ENCODE results near the gene NFIX.

The NFIX gene

DNA sequence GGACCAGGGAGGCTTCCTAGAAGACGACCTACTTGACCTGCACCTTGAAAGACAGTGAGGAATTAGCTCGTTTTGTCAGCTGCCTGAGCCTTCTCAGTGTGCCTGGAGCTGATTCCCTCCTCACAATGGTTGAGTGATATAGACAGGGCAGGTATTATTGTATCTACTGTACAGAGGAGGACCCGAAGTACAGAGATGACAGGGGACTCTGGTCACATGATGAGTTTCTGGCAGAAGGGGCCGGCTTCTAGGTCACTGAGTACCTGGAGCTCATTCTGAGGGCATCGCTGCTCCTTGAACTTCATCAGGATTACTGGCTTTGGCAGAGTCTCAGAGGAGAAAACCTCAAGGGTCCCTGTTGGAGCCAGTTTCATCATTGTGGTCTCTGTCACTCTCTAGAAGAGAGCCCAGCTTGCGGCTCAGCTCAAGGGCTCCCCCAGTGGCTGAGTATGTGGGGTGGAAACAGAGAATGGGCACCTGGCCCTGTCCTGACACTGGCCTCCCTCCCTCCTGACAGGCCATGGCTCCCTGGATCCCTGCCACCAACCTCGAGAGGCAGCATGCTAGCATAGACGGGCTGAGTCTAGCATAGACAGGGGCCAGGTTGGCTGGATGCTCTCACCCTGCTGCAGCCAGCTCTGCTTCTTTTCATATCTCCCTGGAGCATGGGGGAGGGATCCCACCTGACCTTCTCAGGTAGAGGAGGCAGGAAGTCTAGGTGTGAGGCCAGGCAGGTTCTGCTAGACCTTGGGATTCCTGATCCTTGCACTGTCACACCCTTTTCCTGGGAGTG, 38.7 kb downstream of the NFIX start:
- no peaks in the 10 kb centered on the region for H3K9me3 ChIP-seq (ENCODE audit: insufficient read depth, low read length, severe bottlenecking)
- ATAC-seq (ENCODE audit: insufficient read depth, low read depth) (peak; percentile 89), DNase-seq (peak; percentile 57)
- no peak overlapping the region for H3K9ac ChIP-seq (ENCODE audit: low read depth, low read length)
- H3K4me2 ChIP-seq (ENCODE audit: insufficient read depth, low read length): no peak overlapping the region
- no peak overlapping the region for H3K4me3 ChIP-seq (ENCODE audit: low read depth in 1 of 2, low read length in 2 of 2)
- H3K27ac ChIP-seq (ENCODE audit: low read length): no peak overlapping the region
- H2AFZ ChIP-seq (ENCODE audit: low read depth, low read length): no peak overlapping the region
- H3K36me3 ChIP-seq (ENCODE audit: insufficient read depth, low read length): no peaks in the 10 kb centered on the region
- TF ChIP-seq EZH2 (IDR thresholded peaks at IDR 0.05; ENCODE audit: borderline replicate concordance, low read depth, low read length, severe bottlenecking): no peak
- TF ChIP-seq, protein P1, sequence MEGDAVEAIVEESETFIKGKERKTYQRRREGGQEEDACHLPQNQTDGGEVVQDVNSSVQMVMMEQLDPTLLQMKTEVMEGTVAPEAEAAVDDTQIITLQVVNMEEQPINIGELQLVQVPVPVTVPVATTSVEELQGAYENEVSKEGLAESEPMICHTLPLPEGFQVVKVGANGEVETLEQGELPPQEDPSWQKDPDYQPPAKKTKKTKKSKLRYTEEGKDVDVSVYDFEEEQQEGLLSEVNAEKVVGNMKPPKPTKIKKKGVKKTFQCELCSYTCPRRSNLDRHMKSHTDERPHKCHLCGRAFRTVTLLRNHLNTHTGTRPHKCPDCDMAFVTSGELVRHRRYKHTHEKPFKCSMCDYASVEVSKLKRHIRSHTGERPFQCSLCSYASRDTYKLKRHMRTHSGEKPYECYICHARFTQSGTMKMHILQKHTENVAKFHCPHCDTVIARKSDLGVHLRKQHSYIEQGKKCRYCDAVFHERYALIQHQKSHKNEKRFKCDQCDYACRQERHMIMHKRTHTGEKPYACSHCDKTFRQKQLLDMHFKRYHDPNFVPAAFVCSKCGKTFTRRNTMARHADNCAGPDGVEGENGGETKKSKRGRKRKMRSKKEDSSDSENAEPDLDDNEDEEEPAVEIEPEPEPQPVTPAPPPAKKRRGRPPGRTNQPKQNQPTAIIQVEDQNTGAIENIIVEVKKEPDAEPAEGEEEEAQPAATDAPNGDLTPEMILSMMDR (IDR thresholded peaks at IDR 0.05; ENCODE audit: borderline replicate concordance, extremely low read depth, low read length, poor library complexity, severe bottlenecking): peak; percentile 69
- H3K79me2 ChIP-seq (ENCODE audit: insufficient read depth, low read length): no peaks in the 10 kb centered on the region
- H4K20me1 ChIP-seq (ENCODE audit: insufficient read depth, low read length): peaks cover 3% of the 10 kb centered on the region; the same call in 1 of the 2 replicates
- H3K4me1 ChIP-seq (ENCODE audit: insufficient read depth, low read length): no peaks in the 10 kb centered on the region
- H3K27me3 ChIP-seq (ENCODE audit: insufficient read depth, low read length, poor library complexity): no peaks in the 10 kb centered on the region

- DNase-seq: no peak
- no peaks in the 10 kb centered on the region for H3K9me3 ChIP-seq (ENCODE audit: insufficient read depth, low read length, severe bottlenecking)
- no peaks in the 10 kb centered on the region for H3K79me2 ChIP-seq (ENCODE audit: insufficient read depth, low read length)
- no peak overlapping the region for H2AFZ ChIP-seq (ENCODE audit: low read depth, low read length)
- H3K4me1 ChIP-seq (ENCODE audit: insufficient read depth, low read length): no peaks in the 10 kb centered on the region
- peaks cover 8% of the 10 kb centered on the region for H4K20me1 ChIP-seq (ENCODE audit: insufficient read depth, low read length)
- no peak for TF ChIP-seq EZH2 (IDR thresholded peaks at IDR 0.05; ENCODE audit: borderline replicate concordance, low read depth, low read length, severe bottlenecking)
- TF ChIP-seq, protein P1 (IDR thresholded peaks at IDR 0.05; ENCODE audit: borderline replicate concordance, extremely low read depth, low read length, poor library complexity, severe bottlenecking): no peak
- no peak for ATAC-seq (ENCODE audit: insufficient read depth, low read depth)
- no peaks in the 10 kb centered on the region for H3K36me3 ChIP-seq (ENCODE audit: insufficient read depth, low read length)
- no peak overlapping the region for H3K4me2 ChIP-seq (ENCODE audit: insufficient read depth, low read length)
- H3K4me3 ChIP-seq (ENCODE audit: low read depth in 1 of 2, low read length in 2 of 2): no peak overlapping the region
- H3K9ac ChIP-seq (ENCODE audit: low read depth, low read length): no peak overlapping the region
- no peaks in the 10 kb centered on the region for H3K27me3 ChIP-seq (ENCODE audit: insufficient read depth, low read length, poor library complexity)
- H3K27ac ChIP-seq (ENCODE audit: low read length): no peak overlapping the region
These were observed 39.4 kb downstream of the NFIX start for GRCh38 chr19:13034636-13035035.

GRCh38 chr19:13035820-13036365, 40.6 kb downstream of the NFIX start:
- ATAC-seq (ENCODE audit: insufficient read depth, low read depth): no peak
- Histone ChIP-seq H3K4me3 (ENCODE audit: low read depth in 1 of 2, low read length in 2 of 2) (no peak overlapping the region), H4K20me1 (ENCODE audit: insufficient read depth, low read length) (peaks cover 10% of the 10 kb centered on the region), H3K79me2 (ENCODE audit: insufficient read depth, low read length) (no peaks in the 10 kb centered on the region), H2AFZ (ENCODE audit: low read depth, low read length) (no peak overlapping the region), H3K9ac (ENCODE audit: low read depth, low read length) (no peak overlapping the region), H3K4me2 (ENCODE audit: insufficient read depth, low read length) (no peak overlapping the region), H3K27me3 (ENCODE audit: insufficient read depth, low read length, poor library complexity) (no peaks in the 10 kb centered on the region), H3K9me3 (ENCODE audit: insufficient read depth, low read length, severe bottlenecking) (no peaks in the 10 kb centered on the region), H3K4me1 (ENCODE audit: insufficient read depth, low read length) (no peaks in the 10 kb centered on the region), H3K36me3 (ENCODE audit: insufficient read depth, low read length) (no peaks in the 10 kb centered on the region), H3K27ac (ENCODE audit: low read length) (no peak overlapping the region)
- no peak for TF ChIP-seq EZH2 (IDR thresholded peaks at IDR 0.05; ENCODE audit: borderline replicate concordance, low read depth, low read length, severe bottlenecking)
- TF ChIP-seq, protein P1 (IDR thresholded peaks at IDR 0.05; ENCODE audit: borderline replicate concordance, extremely low read depth, low read length, poor library complexity, severe bottlenecking): no peak
- no peak for DNase-seq
